ENCODE results near the gene REEP1.

DNA sequence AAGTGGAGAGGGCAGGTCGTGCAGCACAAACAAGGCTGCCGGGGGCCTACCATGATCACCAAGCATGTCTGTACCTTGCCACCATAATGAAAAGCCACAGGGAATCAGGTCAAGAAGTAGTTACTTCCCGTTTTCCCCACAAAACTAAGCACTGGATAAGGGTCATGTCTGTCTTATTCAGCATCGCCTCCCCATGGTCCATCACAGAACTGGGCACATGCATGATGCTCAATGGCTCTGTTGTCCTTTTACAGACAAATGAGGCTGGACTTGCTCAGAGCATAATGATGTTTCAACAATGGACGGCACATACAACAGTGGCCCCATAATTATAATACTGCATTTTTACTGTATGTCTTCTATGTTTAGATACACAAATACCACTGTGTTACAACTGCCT is 27.5 kb downstream of the REEP1 start:
- no peak for TF ChIP-seq CTCF (IDR thresholded peaks at IDR 0.05)
- TF ChIP-seq POLR2A (IDR thresholded peaks at IDR 0.05): no peak
- no peak for TF ChIP-seq EP300 (IDR thresholded peaks at IDR 0.05)
